ENCODE measurements around the gene PDZD8.
"Not testable (repeated sequence)": the region's sequence is repeated elsewhere in the genome, so short reads cannot be mapped to it uniquely, and the experiment has no call there.

DNA sequence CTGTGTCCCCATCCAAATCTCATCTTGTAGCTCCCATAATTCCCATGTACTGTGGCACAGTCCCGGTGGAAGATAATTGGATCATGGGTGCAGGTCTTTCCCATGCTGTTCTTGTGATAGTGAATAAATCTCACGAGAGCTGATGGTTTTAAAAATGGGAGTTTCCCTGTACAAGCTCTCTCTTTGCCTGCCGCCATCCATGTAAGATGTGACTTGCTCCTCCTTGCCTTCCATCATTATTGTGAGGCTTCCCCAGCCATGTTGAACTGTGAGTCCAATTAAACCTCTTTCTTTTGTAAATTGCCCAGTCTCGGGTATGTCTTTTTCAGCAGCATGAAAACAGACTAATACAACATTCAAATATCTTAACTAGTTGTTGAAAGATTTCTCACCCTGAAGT, 145.1 kb downstream of the PDZD8 start:
- TF ChIP-seq CTCF (IDR thresholded peaks at IDR 0.05; ENCODE audit: low read depth, low read length); MYC (IDR thresholded peaks at IDR 0.05; ENCODE audit: low read depth, low read length); POLR2A (IDR thresholded peaks at IDR 0.05; ENCODE audit: extremely low read depth, insufficient read length): not testable (repeated sequence)
